IMR-90 (cell line): Measurements from ENCODE around the gene MED19. TPM values are rescaled to one million over a fixed set of nuclear protein-coding genes. Genes with fewer than 3 reads are reported as not detected.

ENCODE experiments used
- ATAC-seq: fragments of 200-7000 bp; cut with Tn5 transposase; 2 replicates; pipeline ENCODE4 v1.9.1; 2020; ENCODE audit warnings: low read depth, mild to moderate bottlenecking, moderate library complexity
- BruUV-seq: library from RNA; stranded (reverse); fragments of 400-500 nt; replicated peaks from 2 replicates; lab custom pipeline; 2021; lab: Mats Ljungman, UMichigan
- CTCF ChIA-PET: fragments of 300-600 bp; formaldehyde crosslinking; extraction: SDS; loops from one replicate; lab custom pipeline; 2021; ENCODE audit warnings: antibody characterized with exemption; lab: Yijun Ruan, JAX
- POLR2A ChIA-PET: fragments of 300-600 bp; sonication (Branson Sonifier 250); formaldehyde crosslinking; loops from one replicate; lab custom pipeline; 2022; ENCODE audit warnings: antibody characterized with exemption; ENCODE audit not compliant: unreplicated experiment; lab: Charles Lee
- DNase-seq: peaks from one replicate; pipeline ENCODE4 v3.0.0; 2013
- H2AFZ ChIP-seq: replicated peaks from 2 replicates; pipeline ENCODE3; 2013; ENCODE audit warnings: low read length, mild to moderate bottlenecking; ENCODE audit not compliant: poor library complexity
- H2AK5ac ChIP-seq: 2 replicates; pipeline ENCODE4 v1.6.1; 2013; ENCODE audit warnings: low read depth, low read length, inconsistent platforms
- H2AK9ac ChIP-seq: replicated peaks from 2 replicates; pipeline ENCODE3; 2013; ENCODE audit warnings: mild to moderate bottlenecking, low read depth, low read length, moderate library complexity; ENCODE audit not compliant: poor library complexity
- H2BK120ac ChIP-seq: 2 replicates; pipeline ENCODE4 v1.6.1; 2013; ENCODE audit warnings: low read depth, low read length, inconsistent platforms
- H2BK15ac ChIP-seq: 3 replicates; pipeline ENCODE4 v1.6.1; 2013; ENCODE audit warnings: low read depth, low read length, inconsistent platforms
- H2BK20ac ChIP-seq: 2 replicates; pipeline ENCODE4 v1.6.1; 2013; ENCODE audit warnings: low read depth, mild to moderate bottlenecking, inconsistent platforms, low read length, moderate library complexity
- H2BK5ac ChIP-seq: 2 replicates; pipeline ENCODE4 v1.6.1; 2013; ENCODE audit warnings: mild to moderate bottlenecking, low read depth, low read length, inconsistent platforms; ENCODE audit not compliant: poor library complexity, severe bottlenecking
- H3K14ac ChIP-seq: replicated peaks from 2 replicates; pipeline ENCODE4 v1.6.1; 2013; ENCODE audit warnings: low read depth, low read length, inconsistent platforms
- H3K18ac ChIP-seq: 2 replicates; pipeline ENCODE4 v1.6.1; 2013; ENCODE audit warnings: low read depth, low read length, control low read depth
- H3K23ac ChIP-seq: 2 replicates; pipeline ENCODE4 v1.6.1; 2013; ENCODE audit warnings: low read depth, low read length, inconsistent platforms
- H3K27ac ChIP-seq: 2 replicates; pipeline ENCODE4 v1.5.1; 2013; ENCODE audit warnings: mild to moderate bottlenecking, control low read depth, low read length; ENCODE audit not compliant: insufficient read depth
- H3K27me3 ChIP-seq: 2 replicates; pipeline ENCODE4 v1.6.1; 2013; ENCODE audit warnings: low read length; ENCODE audit not compliant: control insufficient read depth, insufficient read depth
- H3K36me3 ChIP-seq: 2 replicates; pipeline ENCODE4 v1.6.1; 2013; ENCODE audit warnings: low read length, mixed read lengths; ENCODE audit not compliant: control insufficient read depth, insufficient read depth
- H3K4ac ChIP-seq: 2 replicates; pipeline ENCODE4 v1.6.1; 2013; ENCODE audit warnings: low read depth, low read length, inconsistent platforms
- H3K4me1 ChIP-seq: 2 replicates; pipeline ENCODE4 v1.6.1; 2013; ENCODE audit warnings: low read length, mixed read lengths; ENCODE audit not compliant: control insufficient read depth, insufficient read depth
- H3K4me2 ChIP-seq: 2 replicates; pipeline ENCODE4 v1.6.1; 2013; ENCODE audit warnings: low read depth, mild to moderate bottlenecking, control low read depth, low read length, moderate library complexity
- H3K4me3 ChIP-seq: 2 replicates; pipeline ENCODE4 v1.5.1; 2013; ENCODE audit warnings: low read depth, mild to moderate bottlenecking, control low read depth, low read length, moderate library complexity; ENCODE audit not compliant: insufficient read depth
- H3K56ac ChIP-seq: 2 replicates; pipeline ENCODE4 v1.6.1; 2013; ENCODE audit warnings: low read length, inconsistent platforms; ENCODE audit not compliant: insufficient read depth; ENCODE audit errors: extremely low read depth
- H3K79me1 ChIP-seq, 2 experiments: 2 replicates each; pipeline ENCODE4 v1.6.1; 2013; ENCODE audit warnings: low read length in 2 of 2, inconsistent platforms in 1 of 2, low read depth in 1 of 2
- H3K9ac ChIP-seq: 2 replicates; pipeline ENCODE4 v1.6.1; 2013; ENCODE audit warnings: low read depth, low read length, control low read depth
- H3K9me1 ChIP-seq: 2 replicates; pipeline ENCODE4 v1.6.1; 2013; ENCODE audit warnings: low read length, inconsistent platforms; ENCODE audit not compliant: insufficient read depth
- H3K9me3 ChIP-seq: 2 replicates; pipeline ENCODE4 v1.6.1; 2013; ENCODE audit warnings: low read length; ENCODE audit not compliant: control insufficient read depth, insufficient read depth
- H4K20me1 ChIP-seq: 2 replicates; pipeline ENCODE4 v1.6.1; 2013; ENCODE audit warnings: low read length, inconsistent platforms; ENCODE audit not compliant: insufficient read depth
- H4K5ac ChIP-seq: 2 replicates; pipeline ENCODE4 v1.6.1; 2013; ENCODE audit warnings: mild to moderate bottlenecking, low read depth, low read length, control low read depth
- H4K8ac ChIP-seq, 2 experiments: 2 replicates each; pipeline ENCODE4 v1.6.1; 2013; ENCODE audit warnings: low read depth in 2 of 2, low read length in 2 of 2, control low read depth in 1 of 2, inconsistent platforms in 1 of 2
- H4K91ac ChIP-seq: 2 replicates; pipeline ENCODE4 v1.6.1; 2013; ENCODE audit warnings: low read depth, low read length, inconsistent platforms; ENCODE audit not compliant: insufficient read depth
- BHLHE40 ChIP-seq: fragments of 150-350 bp; IDR thresholded peaks from 2 replicates; pipeline ENCODE4 v1.6.1; 2016; ENCODE audit warnings: mild to moderate bottlenecking, low read depth, low read length
- CEBPB ChIP-seq: IDR thresholded peaks from 2 replicates; pipeline ENCODE4 v1.6.1; 2012; ENCODE audit warnings: low read depth, low read length, improper control_type of control experiment
- CHD1 ChIP-seq: IDR thresholded peaks from 2 replicates; pipeline ENCODE4 v1.6.1; 2012; ENCODE audit warnings: low read depth, low read length, improper control_type of control experiment
- CTCF ChIP-seq: conservative IDR thresholded peaks from 2 replicates; pipeline ENCODE4 v1.5.1; 2012; ENCODE audit warnings: mild to moderate bottlenecking, low read depth, low read length, improper control_type of control experiment
- ELK1 ChIP-seq: fragments of 150-350 bp; IDR thresholded peaks from 2 replicates; pipeline ENCODE4 v1.6.1; 2016; ENCODE audit warnings: low read depth, mild to moderate bottlenecking, low read length, moderate library complexity, borderline replicate concordance
- FOS ChIP-seq: fragments of 150-350 bp; IDR thresholded peaks from 2 replicates; pipeline ENCODE4 v1.6.1; 2016; ENCODE audit warnings: low read depth, low read length
- MAFK ChIP-seq: IDR thresholded peaks from 2 replicates; pipeline ENCODE4 v1.6.1; 2012; ENCODE audit warnings: low read depth, low read length, improper control_type of control experiment
- MAZ ChIP-seq: IDR thresholded peaks from 2 replicates; pipeline ENCODE4 v1.6.1; 2012; ENCODE audit warnings: low read depth, mild to moderate bottlenecking, low read length, improper control_type of control experiment, moderate library complexity, borderline replicate concordance
- MXI1 ChIP-seq: IDR thresholded peaks from 2 replicates; pipeline ENCODE4 v1.6.1; 2012; ENCODE audit warnings: low read depth, mild to moderate bottlenecking, low read length, moderate library complexity, borderline replicate concordance
- NFE2L2 ChIP-seq: fragments of 150-350 bp; IDR thresholded peaks from 2 replicates; pipeline ENCODE4 v1.6.1; 2016; ENCODE audit warnings: low read depth, mild to moderate bottlenecking, low read length
- POLR2A ChIP-seq: IDR thresholded peaks from 2 replicates; pipeline ENCODE4 v1.6.1; 2012; ENCODE audit warnings: mild to moderate bottlenecking, low read depth, low read length
- RAD21 ChIP-seq: IDR thresholded peaks from 2 replicates; pipeline ENCODE4 v1.6.1; 2012; ENCODE audit warnings: low read length, improper control_type of control experiment
- RCOR1 ChIP-seq: IDR thresholded peaks from 2 replicates; pipeline ENCODE4 v1.6.1; 2012; ENCODE audit warnings: mild to moderate bottlenecking, low read length, improper control_type of control experiment; ENCODE audit not compliant: insufficient replicate concordance
- RFX5 ChIP-seq: IDR thresholded peaks from 2 replicates; pipeline ENCODE4 v1.8.0; 2012; ENCODE audit warnings: low read depth, mild to moderate bottlenecking, low read length, moderate library complexity
- SMC3 ChIP-seq: fragments of 150-350 bp; IDR thresholded peaks from 2 replicates; pipeline ENCODE4 v1.6.1; 2016; ENCODE audit warnings: low read depth, mild to moderate bottlenecking, antibody characterized with exemption, low read length, moderate library complexity
- USF2 ChIP-seq: fragments of 150-350 bp; IDR thresholded peaks from 2 replicates; pipeline ENCODE4 v1.6.1; 2017; ENCODE audit warnings: mild to moderate bottlenecking, antibody characterized with exemption, low read length, low read depth
- WGBS, 2 experiments: methylation state at CpG; one replicate each; pipeline versions ENCODE4 v1.1.5 to v1.1.7; 2013; ENCODE audit warnings: missing lambda C conversion rate in 2 of 2; ENCODE audit not compliant: insufficient read length in 1 of 2; ENCODE audit errors: extremely low coverage in 2 of 2; 5-methylcytosine and 5-hydroxymethylcytosine counted together
- dilution Hi-C: fragments of 300-500 bp; cut with HindIII; formaldehyde crosslinking; loops from one replicate; pipeline ENCODE4 v1.14.3; 2018; ENCODE audit warnings: low sequenced_read_pairs; ENCODE audit not compliant: unreplicated experiment
- in situ Hi-C: fragments of 300-500 bp; cut with MboI; formaldehyde crosslinking; loops from 3 replicates; pipeline ENCODE4 v1.14.3; 2019; ENCODE audit warnings: low sequenced_read_pairs, inconsistent platforms, mixed read lengths
- intact Hi-C: fragments of 100-400 bp; cut with micrococcal nuclease; formaldehyde crosslinking; loops from 2 replicates; pipeline ENCODE4 v1.10.0; 2022
- polyA plus RNA-seq, 3 experiments: library from polyadenylated mRNA; depleted of rRNA; stranded (reverse); fragments of >200 nt; gene quantifications; 2 replicates each; pipeline ENCODE4 v1.2.3, GENCODE V29; 2012; ENCODE audit warnings: low replicate concordance in 1 of 3
- total RNA-seq: library from RNA; depleted of rRNA; stranded (reverse); fragments of >200 nt; gene quantifications from 2 replicates; pipeline ENCODE4 v1.2.3, GENCODE V29; 2012

Gene MED19
- total and polyA plus RNA-seq, 2 of the 4 experiments (the other 2 are of a cell fraction) = 14.0 to 35.0 TPM

GRCh38 chr11:57681168-57681567 is 30.8 kb downstream of the MED19 start:
- peaks cover 36% of the 10 kb centered on the region for H4K20me1 ChIP-seq
- peaks cover 47 to 56% of the 10 kb centered on the region in 2 experiments for H3K79me1 ChIP-seq
- in situ Hi-C loops = no loop called here
- H3K56ac ChIP-seq = no peak overlapping the region
- H3K9ac ChIP-seq = no peak overlapping the region
- H3K14ac ChIP-seq = no peak overlapping the region
- no peak overlapping the region for H2BK20ac ChIP-seq
- H3K4me2 ChIP-seq = no peak overlapping the region
- H2AK5ac ChIP-seq = no peak overlapping the region
- peaks cover 29% of the 10 kb centered on the region for H3K36me3 ChIP-seq
- H3K27me3 ChIP-seq = no peaks in the 10 kb centered on the region
- no peak overlapping the region for H3K4ac ChIP-seq
- dilution Hi-C loops = no loop called here
- H2BK5ac ChIP-seq = no peak overlapping the region
- H3K4me3 ChIP-seq = no peak overlapping the region
- no peak for ATAC-seq
- H3K18ac ChIP-seq = no peak overlapping the region
- no CpG with 5 or more reads among the region's 1 CpG for WGBS, 2 experiments
- no peak overlapping the region for H4K91ac ChIP-seq
- H3K9me3 ChIP-seq = no peaks in the 10 kb centered on the region
- BruUV-seq = no TSS peak
- H3K23ac ChIP-seq = no peak overlapping the region
- DNase-seq = no peak
- 0 out of 2 replicates have a peak, but pooled peaks cover 9% of the 10 kb centered on the region for H3K9me1 ChIP-seq
- H2BK120ac ChIP-seq = no peak overlapping the region
- POLR2A ChIA-PET = interaction anchor here (0.5 kb wide), 1 partner anchor 33 kb away, joined by 3 read pairs; no protein-coding TSS in a partner anchor
- no peak overlapping the region for H4K8ac ChIP-seq
- peaks cover 4% of the 10 kb centered on the region for H3K4me1 ChIP-seq
- H3K27ac ChIP-seq = no peak overlapping the region
- no peak overlapping the region for H2AK9ac ChIP-seq
- H4K5ac ChIP-seq = no peak overlapping the region
- CTCF ChIA-PET = no interaction called here
- no peak overlapping the region for H2BK15ac ChIP-seq
- intact Hi-C loops = no loop called here
- no peak overlapping the region for H2AFZ ChIP-seq
- TF ChIP-seq RCOR1 (no peak), MAZ (no peak), ELK1 (no peak), CEBPB (no peak), SMC3 (no peak), CHD1 (no peak), FOS (no peak), NFE2L2 (no peak), RAD21 (no peak), MAFK (no peak), POLR2A (no peak), BHLHE40 (no peak), USF2 (no peak), CTCF (no peak), MXI1 (no peak), RFX5 (no peak)
